HG03469 (cell line): ENCODE data around the gene FAM204A.

Experiments
- ATAC-seq: cut with Tn5 transposase; IDR thresholded peaks from one replicate; pipeline ENCODE4 v1.9.1; 2021; ENCODE audit warnings: mild to moderate bottlenecking, moderate library complexity, moderate number of reproducible peaks; ENCODE audit not compliant: unreplicated experiment

The FAM204A gene

GRCh38 chr10:118254654-118255053, 87.5 kb downstream of the FAM204A start:
- no peak for ATAC-seq

GRCh38 chr10:118253397-118253796, 88.7 kb downstream of the FAM204A start:
- ATAC-seq, result no peak

GRCh38 chr10:118251791-118252190, 90.3 kb downstream of the FAM204A start:
- ATAC-seq, result no peak

GRCh38 chr10:118249714-118250113, 92.4 kb downstream of the FAM204A start:
- no peak for ATAC-seq
